Nephron progenitor cell (in vitro differentiated cells): ENCODE results near the gene CPSF3.

ENCODE experiments used
- DNase-seq: peaks from one replicate; pipeline ENCODE4 v3.0.0; 2021
- H3K27ac Mint-ChIP-seq: 2 replicates; pipeline ENCODE4 v1.8.0; 2021; ENCODE audit warnings: mild to moderate bottlenecking, moderate library complexity, mixed read lengths
- H3K27me3 Mint-ChIP-seq: 2 replicates; pipeline ENCODE4 v1.8.0; 2021; ENCODE audit warnings: mild to moderate bottlenecking, low read depth, mixed read lengths; ENCODE audit not compliant: poor library complexity
- H3K36me3 Mint-ChIP-seq: 2 replicates; pipeline ENCODE4 v1.8.0; 2021; ENCODE audit warnings: low read depth, mixed read lengths
- H3K4me1 Mint-ChIP-seq: 2 replicates; pipeline ENCODE4 v1.8.0; 2021; ENCODE audit warnings: mixed read lengths
- H3K4me3 Mint-ChIP-seq: 2 replicates; pipeline ENCODE4 v1.8.0; 2021; ENCODE audit warnings: mild to moderate bottlenecking, moderate library complexity, mixed read lengths
- H3K9me3 Mint-ChIP-seq: 2 replicates; pipeline ENCODE4 v1.8.0; 2021; ENCODE audit warnings: mild to moderate bottlenecking, moderate library complexity, mixed read lengths
- CTCF ChIP-seq: fragments of 200-600 bp; sonication (generic); IDR thresholded peaks from 2 replicates; pipeline ENCODE4 v1.5.0; 2021; ENCODE audit warnings: antibody characterized with exemption

Gene CPSF3

GRCh38 chr2:9415516-9416169, 7.8 kb upstream of the CPSF3 start:
- Mint-ChIP-seq H3K4me1 (peaks cover 7% of the 10 kb centered on the region), H3K9me3 (no peaks in the 10 kb centered on the region), H3K36me3 (peaks cover 34% of the 10 kb centered on the region), H3K27me3 (peaks cover 3% of the 10 kb centered on the region), H3K27ac (no peak overlapping the region), H3K4me3 (no peak overlapping the region)
- no peak for DNase-seq
- no peak for TF ChIP-seq CTCF

GRCh38 chr2:9416267-9416961, 7.0 kb upstream of the CPSF3 start:
- H3K27me3 Mint-ChIP-seq, result peaks cover 3% of the 10 kb centered on the region
- no peak for DNase-seq
- peaks cover 10% of the 10 kb centered on the region for H3K4me1 Mint-ChIP-seq
- no peak for TF ChIP-seq CTCF
- H3K27ac Mint-ChIP-seq, result no peak overlapping the region
- no peak overlapping the region for H3K4me3 Mint-ChIP-seq
- H3K9me3 Mint-ChIP-seq, result no peaks in the 10 kb centered on the region
- H3K36me3 Mint-ChIP-seq, result peaks cover 27% of the 10 kb centered on the region

GRCh38 chr2:9416962-9417316, 6.5 kb upstream of the CPSF3 start:
- Mint-ChIP-seq H3K4me3 (no peak overlapping the region), H3K9me3 (no peaks in the 10 kb centered on the region), H3K27ac (no peak overlapping the region), H3K27me3 (peaks cover 3% of the 10 kb centered on the region), H3K4me1 (peaks cover 14% of the 10 kb centered on the region), H3K36me3 (peaks cover 24% of the 10 kb centered on the region)
- TF ChIP-seq CTCF, result no peak
- DNase-seq, result no peak

GRCh38 chr2:9417725-9418124, 5.7 kb upstream of the CPSF3 start:
- DNase-seq, result no peak
- H3K36me3 Mint-ChIP-seq, result peaks cover 17% of the 10 kb centered on the region
- H3K9me3 Mint-ChIP-seq, result no peaks in the 10 kb centered on the region
- H3K4me1 Mint-ChIP-seq, result peaks cover 21% of the 10 kb centered on the region
- TF ChIP-seq CTCF, result no peak
- no peak overlapping the region for H3K27ac Mint-ChIP-seq
- H3K4me3 Mint-ChIP-seq, result no peak overlapping the region
- H3K27me3 Mint-ChIP-seq, result peaks cover 3% of the 10 kb centered on the region

- Mint-ChIP-seq H3K4me3 (no peak overlapping the region), H3K27ac (no peak overlapping the region), H3K4me1 (peaks cover 21% of the 10 kb centered on the region), H3K36me3 (peaks cover 13% of the 10 kb centered on the region), H3K27me3 (peaks cover 1% of the 10 kb centered on the region), H3K9me3 (no peaks in the 10 kb centered on the region)
- TF ChIP-seq CTCF, result no peak
- no peak for DNase-seq
Measured at GRCh38 chr2:9418746-9419145, 4.7 kb upstream of the CPSF3 start.

- H3K27ac Mint-ChIP-seq, result no peak overlapping the region
- H3K4me3 Mint-ChIP-seq, result no peak overlapping the region
- H3K4me1 Mint-ChIP-seq, result peaks cover 21% of the 10 kb centered on the region
- no peak for TF ChIP-seq CTCF
- peaks cover 9% of the 10 kb centered on the region for H3K36me3 Mint-ChIP-seq
- DNase-seq, result no peak
- H3K27me3 Mint-ChIP-seq, result no peaks in the 10 kb centered on the region
- H3K9me3 Mint-ChIP-seq, result no peaks in the 10 kb centered on the region
Measured at GRCh38 chr2:9419541-9419940, 3.9 kb upstream of the CPSF3 start.
